NCI-H1694 (cell line): Measurements from ENCODE around the gene GAB1.
"Not testable (repeated sequence)": the region's sequence is repeated elsewhere in the genome, so short reads cannot be mapped to it uniquely, and the experiment has no call there.

ENCODE experiments used
- DNase-seq: peaks from one replicate; lab custom pipeline; 2025; lab: John Stamatoyannopoulos, UW

The GAB1 gene

DNA sequence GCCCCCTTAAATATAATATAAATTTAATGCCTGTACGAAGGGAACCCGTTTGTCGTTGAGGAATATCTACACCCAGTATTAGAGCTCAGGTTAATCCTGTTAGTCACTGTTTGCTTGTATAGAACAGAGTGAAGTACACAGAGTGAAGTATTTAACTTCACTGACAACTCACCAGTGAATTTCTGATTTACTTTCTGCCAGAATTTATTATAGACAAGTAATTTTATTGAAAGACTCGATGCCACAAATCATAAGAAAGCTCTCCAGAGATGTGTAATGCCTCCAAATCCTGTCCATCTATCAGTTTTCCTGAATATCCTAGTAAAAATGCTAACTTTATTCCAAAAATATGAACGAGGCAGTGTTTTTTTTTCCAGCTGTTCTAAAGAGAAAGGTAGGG is 1.6 kb downstream of the GAB1 start:
- no peak for DNase-seq

GRCh38 chr4:143339497-143339896 is 2.8 kb downstream of the GAB1 start:
- no peak for DNase-seq

DNA sequence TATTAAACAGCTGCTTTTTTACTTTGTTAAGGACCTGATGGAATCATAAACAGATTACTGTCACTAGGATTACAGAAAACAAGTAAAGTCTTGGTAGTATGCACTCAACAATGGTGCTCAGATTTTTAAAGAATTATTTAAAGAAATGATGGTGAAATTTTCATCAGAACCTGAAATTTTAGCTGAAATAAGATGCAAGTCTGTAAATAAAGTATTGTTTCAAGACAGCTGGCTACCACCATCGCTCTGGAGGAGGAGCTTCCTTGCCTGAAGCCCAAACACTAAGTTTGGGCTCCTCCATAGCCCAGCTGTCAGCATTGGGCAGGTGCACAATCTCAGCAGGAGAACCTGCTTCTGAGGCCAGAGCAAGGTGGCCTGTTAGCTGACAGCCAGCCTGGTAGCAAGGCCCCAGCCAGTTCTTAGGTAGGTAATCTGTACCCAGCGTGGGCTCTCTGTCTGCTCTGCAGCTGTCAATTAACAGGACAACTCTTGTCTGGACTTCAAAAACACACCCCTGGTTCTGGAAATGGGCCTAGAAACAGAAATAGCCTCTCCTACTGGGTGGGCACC is 4.6 kb downstream of the GAB1 start:
- DNase-seq = no peak

- DNase-seq = no peak
Observed at GRCh38 chr4:143343276-143343831, 6.7 kb downstream of the GAB1 start.

DNA sequence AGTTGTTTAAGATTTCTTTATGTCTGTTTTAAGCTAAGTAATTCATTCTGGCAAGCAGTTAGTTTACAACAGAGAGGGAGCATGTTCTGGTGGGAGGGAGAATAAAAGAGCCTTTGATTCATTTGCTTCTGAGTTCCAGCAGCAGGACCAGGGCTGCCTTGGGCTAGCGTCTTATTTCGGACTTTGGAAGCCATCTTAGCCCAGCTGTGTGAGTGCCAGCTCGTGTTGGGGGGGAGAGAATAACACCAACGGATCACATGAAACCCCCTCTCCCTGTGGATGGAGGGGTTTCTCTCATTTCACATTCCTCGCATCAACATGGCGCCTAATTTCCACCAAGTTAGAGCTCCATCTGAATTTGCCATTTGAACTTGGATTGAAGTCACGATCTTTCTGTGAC is 7.4 kb downstream of the GAB1 start:
- no peak for DNase-seq

DNA sequence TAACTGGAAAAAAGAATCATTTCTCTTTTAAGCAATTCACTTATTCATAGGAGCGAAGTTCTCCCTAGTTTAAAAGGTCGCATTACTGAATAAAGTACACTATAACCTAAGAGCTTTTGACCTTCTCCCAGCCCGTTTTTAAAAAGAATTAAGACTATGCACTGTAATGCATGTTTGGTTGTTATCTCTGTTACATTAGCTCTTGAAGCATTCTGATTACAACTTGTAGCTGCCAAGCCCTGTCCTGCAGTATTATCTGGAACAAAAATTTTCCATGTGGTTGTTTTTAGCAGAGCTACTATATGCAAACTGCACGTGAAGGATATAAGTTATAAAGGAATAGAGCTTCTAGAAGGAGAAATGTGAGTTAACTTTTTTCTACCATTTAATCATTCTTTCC is 8.1 kb downstream of the GAB1 start:
- DNase-seq = no peak

DNA sequence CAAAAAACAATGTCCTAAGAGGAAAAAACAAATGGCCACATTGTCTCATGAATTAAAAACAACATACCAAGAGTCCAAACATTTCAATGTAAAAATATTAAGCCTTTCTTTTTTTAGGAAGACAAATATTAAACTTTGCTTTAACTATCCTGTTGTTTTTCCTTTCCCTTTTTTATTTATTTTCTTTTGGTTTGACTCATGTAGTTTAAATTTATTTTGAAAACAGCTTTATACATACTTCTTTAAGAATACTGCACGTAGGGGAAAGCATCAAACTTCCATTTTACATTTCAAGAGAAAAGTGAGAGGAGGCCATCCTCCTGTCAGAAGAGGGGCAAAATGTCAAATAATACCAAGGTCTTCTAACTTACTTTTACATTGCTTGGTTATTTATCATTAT is 8.7 kb downstream of the GAB1 start:
- DNase-seq = no peak

DNA sequence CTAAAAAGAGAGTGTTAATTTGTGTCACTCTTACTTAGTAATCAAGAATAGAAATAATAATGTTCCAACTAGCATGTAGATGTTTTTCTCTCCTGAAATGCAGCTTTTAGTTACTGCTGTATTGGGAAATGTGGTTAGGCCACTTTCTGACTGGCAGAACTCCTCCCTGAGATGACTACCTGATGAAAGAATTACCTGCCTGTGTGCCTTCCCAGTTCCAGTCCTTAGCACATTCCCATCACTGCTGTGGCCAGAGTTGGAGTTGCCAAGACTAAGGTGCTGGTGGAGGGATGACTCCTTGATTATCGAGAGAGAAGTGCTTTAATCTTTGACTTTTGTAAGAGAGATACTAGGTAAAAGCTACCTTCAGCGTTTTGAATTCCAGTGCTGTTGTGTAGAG is 9.5 kb downstream of the GAB1 start:
- DNase-seq = no peak

- DNase-seq = no peak
Observed at GRCh38 chr4:143347484-143348111, 10.9 kb downstream of the GAB1 start.

DNA sequence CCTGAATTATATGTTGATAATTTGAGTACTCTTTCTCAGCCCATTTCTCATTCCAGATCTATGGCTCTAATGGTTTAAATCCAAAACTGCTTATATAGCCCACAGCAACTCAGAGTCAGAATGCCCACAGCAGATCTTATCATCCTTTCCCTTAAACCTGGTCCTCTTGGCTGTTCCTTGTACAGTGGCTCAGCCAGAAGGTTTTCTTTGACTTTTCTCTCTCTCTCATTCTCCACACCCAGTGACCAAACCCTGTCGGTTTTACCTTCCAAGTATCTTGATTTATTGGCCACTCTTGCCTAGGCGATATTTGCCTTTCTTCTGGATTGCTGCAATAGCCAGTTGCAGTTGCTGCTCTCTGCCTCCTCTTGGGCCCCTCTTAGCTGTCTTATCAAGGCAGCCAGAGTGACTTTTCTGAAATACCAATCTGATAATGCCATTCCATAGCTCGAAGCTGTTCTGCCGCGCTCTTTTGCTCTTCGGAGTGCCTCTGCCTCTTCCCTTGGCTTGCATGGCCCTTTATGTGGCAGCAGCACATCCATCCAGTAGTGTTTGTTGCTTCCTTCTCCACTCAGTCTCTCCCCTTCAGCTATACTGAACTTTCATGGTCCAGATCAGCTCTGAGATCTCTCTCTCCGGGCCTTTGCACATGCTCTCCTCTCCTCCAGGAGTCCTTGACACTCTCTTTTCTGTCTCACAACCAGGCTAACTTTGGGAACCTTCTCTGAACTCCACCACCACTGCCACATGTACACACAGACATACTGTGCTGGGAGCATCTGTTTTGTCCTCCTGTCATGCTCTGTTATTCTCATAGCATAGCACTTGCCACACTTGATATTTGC is 11.8 kb downstream of the GAB1 start:
- no peak for DNase-seq

- not testable (repeated sequence) for DNase-seq
Observed at GRCh38 chr4:143349858-143350527, 13.3 kb downstream of the GAB1 start.

DNA sequence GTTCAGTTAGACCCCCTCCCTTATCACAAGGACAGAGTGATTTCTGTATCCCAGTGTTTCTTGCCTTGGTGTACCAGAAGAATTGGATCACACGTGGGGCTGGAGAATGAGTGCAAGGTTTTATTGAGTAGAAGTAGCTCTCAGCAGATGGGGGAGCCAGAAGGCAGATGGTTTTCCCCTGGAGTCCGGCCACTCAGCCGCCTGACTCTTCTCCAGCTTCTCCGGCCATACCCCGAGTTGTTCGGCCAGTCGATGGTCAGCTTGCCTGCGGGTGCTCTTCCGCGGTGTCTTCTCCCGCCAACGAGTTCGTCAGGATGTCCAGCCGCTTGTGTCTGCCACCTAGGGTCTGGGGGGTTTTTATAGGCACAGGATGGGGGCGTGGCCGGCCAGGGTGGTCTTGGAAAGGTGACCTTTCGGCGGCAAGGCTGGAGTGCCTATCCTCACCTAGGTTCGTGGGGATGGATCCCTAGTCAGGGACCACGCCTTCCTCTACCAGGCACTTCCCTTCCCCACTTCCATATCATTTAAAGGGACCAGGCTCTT is 14.5 kb downstream of the GAB1 start:
- DNase-seq = no peak

DNA sequence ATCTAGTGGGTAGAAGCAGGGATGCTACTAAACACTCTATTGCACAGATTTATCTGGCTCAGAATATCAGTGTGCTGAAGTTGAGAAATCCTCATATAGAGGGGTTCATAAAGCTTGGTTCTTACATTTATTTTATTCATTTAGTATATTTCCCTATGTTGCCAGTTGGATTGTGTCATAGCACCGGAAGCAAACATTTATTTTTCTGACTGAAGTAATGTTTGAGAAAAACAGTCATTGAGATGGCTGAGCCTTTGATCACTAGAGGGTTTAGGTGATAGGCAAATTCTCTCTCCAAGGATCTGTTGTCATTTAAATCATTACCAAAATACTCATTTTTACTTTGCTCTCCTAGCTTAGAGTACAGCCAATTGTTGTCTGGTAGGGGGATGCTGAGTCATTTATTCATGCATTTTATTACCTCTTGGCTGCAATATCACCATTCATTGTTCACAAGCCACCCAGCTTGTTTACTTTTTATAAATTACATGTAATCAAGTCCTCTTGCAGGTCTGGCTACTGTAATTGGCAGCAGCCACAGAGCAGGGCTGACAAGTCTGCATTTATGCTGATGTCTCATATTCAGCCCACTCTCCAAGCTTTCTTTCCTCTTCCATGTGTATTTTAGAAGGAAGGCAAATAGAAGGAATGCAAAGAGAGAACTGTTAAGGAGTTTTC is 15.2 kb downstream of the GAB1 start:
- DNase-seq = peak; percentile 9

GRCh38 chr4:143352720-143353119 is 16.0 kb downstream of the GAB1 start:
- no peak for DNase-seq

DNA sequence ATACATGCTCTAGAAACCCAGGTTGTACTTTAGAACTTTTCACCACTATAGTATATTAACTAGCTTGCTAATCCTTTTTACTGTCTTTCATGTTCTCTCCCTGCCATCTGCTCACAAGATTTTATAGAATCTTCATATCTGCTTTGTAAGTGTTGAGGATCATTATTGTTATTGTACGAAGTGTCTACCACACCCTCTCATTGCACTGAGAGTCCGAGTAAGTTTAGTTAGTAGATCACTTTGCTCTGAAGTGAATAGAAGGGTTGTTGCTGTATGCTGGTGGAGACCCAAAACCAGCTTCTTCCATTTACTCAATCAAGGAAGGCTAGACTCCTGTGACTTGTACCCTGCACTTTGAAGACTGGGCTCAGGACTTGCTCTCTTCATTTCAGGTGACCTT is 17.1 kb downstream of the GAB1 start:
- no peak for DNase-seq

DNA sequence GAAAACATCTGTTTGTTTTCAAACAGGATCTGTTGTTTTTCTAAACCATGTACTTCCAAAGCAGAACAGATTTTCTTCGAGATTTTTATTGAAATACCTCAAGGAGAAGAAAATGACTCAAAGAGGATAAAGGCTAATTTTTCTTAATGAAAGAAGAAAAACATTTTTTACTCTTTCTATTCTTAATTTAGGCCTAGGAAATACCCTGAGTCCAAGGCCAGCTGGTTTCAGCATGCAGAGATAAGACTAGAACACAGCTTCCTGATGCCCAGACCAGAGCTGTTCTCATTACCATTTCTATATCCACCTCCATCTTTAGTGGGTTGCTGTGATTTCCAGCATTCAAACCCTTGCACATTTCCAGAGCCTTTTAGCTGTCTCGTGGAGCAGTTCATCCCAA is 18.3 kb downstream of the GAB1 start:
- DNase-seq = no peak

DNA sequence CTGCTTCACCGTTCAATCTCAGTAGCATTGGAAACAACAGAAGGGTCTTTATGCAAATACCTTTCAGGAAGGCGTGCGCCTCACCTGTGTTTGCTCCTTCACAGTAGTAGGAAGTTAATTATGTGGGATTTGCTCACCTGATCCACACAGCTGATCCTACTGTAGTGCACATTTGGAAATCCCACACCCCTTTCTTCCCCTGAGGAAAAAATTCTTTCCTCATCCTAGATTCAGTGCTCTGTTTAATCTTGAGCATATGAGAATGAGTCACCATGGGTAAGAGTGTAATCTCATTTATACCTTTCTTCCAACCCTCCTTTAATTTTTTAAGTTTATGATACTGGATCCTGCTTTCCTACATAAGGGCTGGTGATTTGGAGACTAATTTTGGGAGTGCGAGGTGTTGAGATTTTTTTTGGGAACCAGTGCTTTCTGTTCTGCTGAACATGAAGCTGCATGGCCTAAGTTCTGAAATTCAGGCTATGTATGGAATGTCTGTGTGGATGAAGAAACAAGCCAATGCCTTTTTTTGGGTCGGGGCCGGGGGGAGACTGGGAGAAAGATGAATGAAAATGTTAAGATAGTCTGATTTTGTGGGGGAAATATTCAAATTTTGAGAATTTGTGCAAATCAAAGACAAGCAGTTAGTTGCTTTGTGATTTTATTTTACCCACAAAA is 19.0 kb downstream of the GAB1 start:
- no peak for DNase-seq

DNA sequence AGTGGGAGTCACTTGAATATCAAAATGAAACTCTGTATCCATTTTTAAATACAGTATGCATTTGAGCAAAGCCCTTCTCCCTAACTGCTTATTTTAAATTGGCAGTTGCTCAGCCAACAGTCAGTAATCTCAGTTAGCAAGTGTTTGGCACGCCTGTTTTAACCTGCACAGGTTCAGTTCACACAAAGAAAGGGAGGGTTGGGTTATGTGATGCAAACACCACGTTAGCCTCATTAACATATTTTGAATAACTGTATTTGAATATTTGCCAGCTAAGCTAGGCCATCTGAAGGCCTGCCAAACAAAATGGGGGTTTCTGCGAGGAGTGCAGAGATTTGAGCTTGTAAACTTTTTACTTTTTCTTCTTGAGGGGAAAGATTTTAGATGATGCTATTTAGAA is 19.8 kb downstream of the GAB1 start:
- no peak for DNase-seq

GRCh38 chr4:143357161-143357845 is 20.6 kb downstream of the GAB1 start:
- DNase-seq = no peak

DNA sequence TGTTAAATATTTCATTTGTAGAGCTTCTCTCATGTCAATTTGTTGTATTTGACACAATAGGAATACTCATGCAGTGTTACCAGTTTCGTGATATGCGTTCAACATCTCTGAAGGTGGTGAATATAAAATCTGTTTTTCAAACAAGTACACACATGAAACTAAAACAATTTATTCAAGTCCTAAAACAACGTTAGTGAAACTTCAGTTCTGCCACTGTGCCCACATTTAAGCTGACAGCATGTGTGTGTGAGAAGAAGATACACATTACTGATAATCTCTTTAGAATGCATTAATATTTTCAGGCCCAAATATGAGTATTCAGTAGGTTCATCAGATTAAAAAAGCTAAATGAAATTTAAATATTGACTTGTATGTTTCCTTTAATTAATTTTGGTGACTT is 21.7 kb downstream of the GAB1 start:
- DNase-seq = no peak
